GM10248 (cell line): ENCODE data around the gene LLCFC1.
"Not testable (repeated sequence)": the region's sequence is repeated elsewhere in the genome, so short reads cannot be mapped to it uniquely, and the experiment has no call there.

Experiments
- CTCF ChIA-PET: fragments of 300-600 bp; sonication (Branson Sonifier 250); formaldehyde crosslinking; extraction: SDS; loops from one replicate; lab custom pipeline; 2021; ENCODE audit warnings: antibody characterized with exemption; lab: Yijun Ruan, JAX
- POLR2A ChIA-PET: fragments of 350-650 bp; sonication (Branson Sonifier 250); formaldehyde crosslinking; extraction: SDS; loops from one replicate; lab custom pipeline; 2020; ENCODE audit warnings: antibody characterized with exemption; lab: Yijun Ruan, JAX
- DNase-seq: peaks from one replicate; pipeline ENCODE4 v3.0.0; 2012; ENCODE audit errors: extremely low spot score
- CTCF ChIP-seq: IDR thresholded peaks from 2 replicates; pipeline ENCODE4 v1.5.1; 2012; ENCODE audit warnings: mild to moderate bottlenecking, low read depth; ENCODE audit errors: extremely low read depth, missing control alignments, control extremely low read depth

The LLCFC1 gene

GRCh38 chr7:142963993-142964392, 24.7 kb downstream of the LLCFC1 start:
- CTCF ChIA-PET, result interaction anchor here (1.2 kb wide), 1 partner anchor 9 kb away, joined by 3 read pairs; no protein-coding TSS in a partner anchor
- TF ChIP-seq CTCF, result no peak
- no peak for DNase-seq

GRCh38 chr7:142964502-142965246, 25.4 kb downstream of the LLCFC1 start:
- ChIA-PET POLR2A (no interaction called here), CTCF (interaction anchor here (1.2 kb wide), 1 partner anchor 10 kb away, joined by 3 read pairs; no protein-coding TSS in a partner anchor)
- no peak for DNase-seq
- no peak for TF ChIP-seq CTCF

More at GRCh38 chr7:142963993-142964392, 24.7 kb downstream of the LLCFC1 start:
- POLR2A ChIA-PET, result no interaction called here

- ChIA-PET POLR2A (no interaction called here), CTCF (interaction anchor here (1.1 kb wide), 1 partner anchor 13 kb away, joined by 3 read pairs; no protein-coding TSS in a partner anchor)
- TF ChIP-seq CTCF, result no peak
- no peak for DNase-seq
These were observed 28.9 kb downstream of the LLCFC1 start for GRCh38 chr7:142968229-142968628.

- no peak for DNase-seq
- POLR2A ChIA-PET, result no interaction called here
- CTCF ChIA-PET, result interaction anchor here (1.0 kb wide), 1 partner anchor 32 kb away, joined by 3 read pairs; no protein-coding TSS in a partner anchor
- TF ChIP-seq CTCF, result no peak
These were observed 29.9 kb downstream of the LLCFC1 start for GRCh38 chr7:142969183-142969582.

GRCh38 chr7:142974626-142975025, 35.3 kb downstream of the LLCFC1 start:
- no peak for TF ChIP-seq CTCF
- no peak for DNase-seq
- POLR2A ChIA-PET, result no interaction called here
- CTCF ChIA-PET, result no interaction called here

GRCh38 chr7:142978402-142978801, 39.1 kb downstream of the LLCFC1 start:
- POLR2A ChIA-PET, DNase-seq, CTCF ChIA-PET: not testable (repeated sequence)

GRCh38 chr7:142983825-142984224, 44.5 kb downstream of the LLCFC1 start:
- POLR2A ChIA-PET, result no interaction called here
- no peak for DNase-seq
- CTCF ChIA-PET, result no interaction called here
- TF ChIP-seq CTCF, result no peak
